Neural progenitor cell (in vitro differentiated cells): ENCODE measurements around the gene RAB36. TPM values are rescaled to one million over a fixed set of nuclear protein-coding genes. Genes with fewer than 3 reads are reported as not detected.

Experiments
- DNase-seq: peaks from one replicate; pipeline ENCODE4 v3.0.0-alpha.2; 2016; ENCODE audit warnings: low spot score
- H2AFZ ChIP-seq: fragments of 200-600 bp; sonication (generic); replicated peaks from 2 replicates; pipeline ENCODE4 v1.6.1; 2016; ENCODE audit warnings: antibody characterized with exemption
- H3F3A ChIP-seq: fragments of 200-600 bp; sonication (generic); 2 replicates; pipeline ENCODE4 v1.6.1; 2016; ENCODE audit warnings: antibody characterized with exemption, low read depth
- H3K27ac ChIP-seq: fragments of 200-600 bp; sonication (generic); 2 replicates; pipeline ENCODE4 v1.5.1; 2016; ENCODE audit warnings: mild to moderate bottlenecking
- H3K27me3 ChIP-seq: fragments of 200-600 bp; sonication (generic); 2 replicates; pipeline ENCODE4 v1.6.1; 2016; ENCODE audit warnings: mild to moderate bottlenecking, moderate library complexity
- H3K36me3 ChIP-seq: fragments of 200-600 bp; sonication (generic); 2 replicates; pipeline ENCODE4 v1.5.1; 2016
- H3K4me1 ChIP-seq: fragments of 200-600 bp; sonication (generic); 2 replicates; pipeline ENCODE4 v1.6.1; 2016; ENCODE audit warnings: mixed run types
- H3K4me2 ChIP-seq: fragments of 200-600 bp; sonication (generic); 2 replicates; pipeline ENCODE4 v1.6.1; 2016
- H3K4me3 ChIP-seq: fragments of 200-600 bp; sonication (generic); 2 replicates; pipeline ENCODE4 v1.5.1; 2016
- H3K79me2 ChIP-seq: fragments of 200-600 bp; sonication (generic); 2 replicates; pipeline ENCODE4 v1.6.1; 2016; ENCODE audit warnings: low read depth
- H3K9ac ChIP-seq: fragments of 200-600 bp; sonication (generic); 2 replicates; pipeline ENCODE4 v1.6.1; 2016
- H3K9me3 ChIP-seq: fragments of 200-600 bp; sonication (generic); 2 replicates; pipeline ENCODE4 v1.5.1; 2016; ENCODE audit warnings: low read depth
- H4K20me1 ChIP-seq: fragments of 200-600 bp; sonication (generic); 2 replicates; pipeline ENCODE4 v1.6.1; 2016; ENCODE audit warnings: low read depth
- H3K27ac Mint-ChIP-seq: 3 replicates; pipeline ENCODE4 v1.8.0; 2021; ENCODE audit warnings: mixed read lengths
- H3K27me3 Mint-ChIP-seq: 2 replicates; pipeline ENCODE4 v1.8.0; 2022; ENCODE audit warnings: low read depth, mild to moderate bottlenecking, inconsistent platforms, moderate library complexity, mixed read lengths; ENCODE audit not compliant: insufficient read depth
- H3K36me3 Mint-ChIP-seq: 3 replicates; pipeline ENCODE4 v1.8.0; 2021; ENCODE audit warnings: mixed read lengths
- H3K4me1 Mint-ChIP-seq: 3 replicates; pipeline ENCODE4 v1.8.0; 2021; ENCODE audit warnings: mixed read lengths
- H3K4me3 Mint-ChIP-seq: 3 replicates; pipeline ENCODE4 v1.8.0; 2021; ENCODE audit warnings: mild to moderate bottlenecking, moderate library complexity, mixed read lengths
- H3K9me3 Mint-ChIP-seq: 3 replicates; pipeline ENCODE4 v1.8.0; 2020; ENCODE audit warnings: mixed read lengths
- EZH2 ChIP-seq: fragments of 200-600 bp; sonication (generic); IDR thresholded peaks from 2 replicates; pipeline ENCODE4 v1.6.1; 2017; ENCODE audit warnings: antibody characterized with exemption, mild to moderate bottlenecking, moderate library complexity
- EZH2phosphoT487 ChIP-seq: fragments of 200-600 bp; sonication (generic); IDR thresholded peaks from 2 replicates; pipeline ENCODE4 v1.6.1; 2017; ENCODE audit warnings: antibody characterized with exemption
- small RNA-seq: library from RNA; depleted of rRNA; stranded (forward); fragments of <200 nt; gene quantifications from one replicate; pipeline ENCODE3, GENCODE V24; 2015
- total RNA-seq: library from RNA; depleted of rRNA; stranded (reverse); fragments of >200 nt; gene quantifications from 2 replicates; pipeline ENCODE4 v1.2.3, GENCODE V29; 2015; ENCODE audit warnings: low replicate concordance
- TF ChIP-seq, protein P1 (sequence below): fragments of 200-600 bp; sonication (generic); IDR thresholded peaks from 2 replicates; pipeline ENCODE4 v1.5.1; 2017; ENCODE audit warnings: antibody characterized with exemption, mild to moderate bottlenecking

The RAB36 gene
- total RNA-seq, 1 donor from 2014 or later = 2.9 TPM

DNA sequence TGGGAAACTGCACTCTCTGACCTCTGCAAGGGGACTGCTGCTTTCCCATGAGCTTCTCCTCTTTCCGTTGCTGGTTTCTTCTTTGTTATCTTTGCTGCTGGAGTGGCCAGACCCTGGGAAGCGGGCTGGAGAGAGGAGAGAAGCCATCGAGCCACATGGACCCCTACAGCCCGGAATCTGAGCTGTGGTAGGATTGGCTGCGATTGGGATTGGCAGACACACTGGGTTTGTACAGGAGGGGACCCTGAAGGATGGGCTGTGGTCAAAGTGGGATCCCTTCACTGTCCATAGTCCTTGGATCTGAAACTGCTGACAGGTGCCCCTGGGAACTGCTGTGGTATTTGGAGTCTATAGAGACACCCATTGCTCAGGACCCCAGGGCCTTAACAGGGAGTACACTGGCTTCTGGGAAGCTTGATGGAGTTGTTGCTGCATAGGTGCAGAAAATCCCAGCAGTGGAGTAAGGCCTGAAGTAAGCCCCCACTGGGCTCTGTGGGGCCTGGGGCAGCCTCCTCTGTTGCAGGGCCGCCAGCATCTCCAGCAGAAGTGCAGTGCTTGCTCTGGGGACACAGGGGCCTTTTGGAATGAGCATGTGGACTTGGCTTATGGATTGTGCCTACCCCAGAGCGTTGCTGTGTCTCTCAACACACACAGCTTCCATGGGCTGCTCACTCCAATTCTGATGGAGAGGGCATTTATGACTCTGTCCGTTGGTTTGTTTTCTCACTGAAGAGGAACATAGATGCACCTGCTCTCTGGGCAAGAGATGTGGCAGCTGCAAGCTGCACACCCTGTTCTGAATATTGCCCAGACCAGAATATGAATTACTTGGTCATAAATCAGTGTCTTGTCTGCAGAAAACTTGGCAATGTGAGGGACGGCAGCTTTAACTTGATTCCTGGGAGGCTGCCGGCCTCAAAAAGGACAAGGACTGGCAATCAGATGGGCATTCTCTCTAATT is 67.1 kb downstream of the RAB36 start:
- no peaks in the 10 kb centered on the region for H3K27me3 ChIP-seq
- H3K4me3 Mint-ChIP-seq = no peak overlapping the region
- H3K9me3 Mint-ChIP-seq = no peaks in the 10 kb centered on the region
- peaks cover 6% of the 10 kb centered on the region for H3K27me3 Mint-ChIP-seq
- peaks cover 10% of the 10 kb centered on the region for H3K4me1 ChIP-seq
- TF ChIP-seq EZH2phosphoT487 (no peak), EZH2 (no peak)
- TF ChIP-seq, protein P1, sequence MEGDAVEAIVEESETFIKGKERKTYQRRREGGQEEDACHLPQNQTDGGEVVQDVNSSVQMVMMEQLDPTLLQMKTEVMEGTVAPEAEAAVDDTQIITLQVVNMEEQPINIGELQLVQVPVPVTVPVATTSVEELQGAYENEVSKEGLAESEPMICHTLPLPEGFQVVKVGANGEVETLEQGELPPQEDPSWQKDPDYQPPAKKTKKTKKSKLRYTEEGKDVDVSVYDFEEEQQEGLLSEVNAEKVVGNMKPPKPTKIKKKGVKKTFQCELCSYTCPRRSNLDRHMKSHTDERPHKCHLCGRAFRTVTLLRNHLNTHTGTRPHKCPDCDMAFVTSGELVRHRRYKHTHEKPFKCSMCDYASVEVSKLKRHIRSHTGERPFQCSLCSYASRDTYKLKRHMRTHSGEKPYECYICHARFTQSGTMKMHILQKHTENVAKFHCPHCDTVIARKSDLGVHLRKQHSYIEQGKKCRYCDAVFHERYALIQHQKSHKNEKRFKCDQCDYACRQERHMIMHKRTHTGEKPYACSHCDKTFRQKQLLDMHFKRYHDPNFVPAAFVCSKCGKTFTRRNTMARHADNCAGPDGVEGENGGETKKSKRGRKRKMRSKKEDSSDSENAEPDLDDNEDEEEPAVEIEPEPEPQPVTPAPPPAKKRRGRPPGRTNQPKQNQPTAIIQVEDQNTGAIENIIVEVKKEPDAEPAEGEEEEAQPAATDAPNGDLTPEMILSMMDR = no peak
- H2AFZ ChIP-seq = no peak overlapping the region
- no peak overlapping the region for H3K9ac ChIP-seq
- H4K20me1 ChIP-seq = peaks cover 79% of the 10 kb centered on the region
- peaks cover 98% of the 10 kb centered on the region for H3K79me2 ChIP-seq
- peak overlapping the region; percentile 2 for H3K4me2 ChIP-seq
- DNase-seq = no peak
- H3K4me1 Mint-ChIP-seq = peaks cover 22% of the 10 kb centered on the region
- H3K36me3 Mint-ChIP-seq = peaks cover 8% of the 10 kb centered on the region
- no peaks in the 10 kb centered on the region for H3K36me3 ChIP-seq
- no peaks in the 10 kb centered on the region for H3K9me3 ChIP-seq
- H3F3A ChIP-seq = no peaks in the 10 kb centered on the region
- no peak overlapping the region for H3K27ac ChIP-seq
- peak overlapping the region; percentile 88 for H3K27ac Mint-ChIP-seq
- H3K4me3 ChIP-seq = no peak overlapping the region

DNA sequence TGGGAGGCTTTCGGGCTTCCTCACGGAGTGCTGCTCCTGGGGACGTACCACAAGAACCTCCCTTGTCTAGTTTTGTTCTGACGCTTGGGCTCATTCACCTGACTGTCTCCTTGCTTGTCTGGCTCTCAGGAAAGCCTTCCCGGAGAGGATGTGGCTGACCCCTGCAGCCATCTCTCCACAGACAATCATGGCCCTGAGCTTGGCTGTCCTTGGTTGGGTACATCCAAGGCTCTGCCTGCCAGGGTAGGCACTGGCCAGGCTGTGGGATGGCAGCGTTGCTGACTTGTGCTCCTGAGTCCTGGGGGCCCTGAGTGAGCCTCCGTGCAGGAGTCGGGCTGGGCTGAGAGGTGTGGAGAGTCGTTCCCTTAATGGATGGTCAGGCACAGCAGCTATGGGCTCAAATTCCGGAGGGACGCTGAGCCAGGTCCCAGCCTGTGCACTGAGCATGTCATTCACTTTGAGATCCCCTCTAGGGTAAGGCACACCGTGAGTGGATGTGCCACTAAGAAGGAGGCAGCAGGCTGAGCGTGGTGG is 67.8 kb downstream of the RAB36 start:
- Histone ChIP-seq H3K27ac (no peak overlapping the region), H3K79me2 (peaks cover 99% of the 10 kb centered on the region), H3K4me3 (no peak overlapping the region), H3K27me3 (no peaks in the 10 kb centered on the region), H3K4me2 (no peak overlapping the region), H3K9me3 (no peaks in the 10 kb centered on the region), H2AFZ (no peak overlapping the region), H3F3A (no peaks in the 10 kb centered on the region), H4K20me1 (peaks cover 79% of the 10 kb centered on the region), H3K4me1 (peaks cover 10% of the 10 kb centered on the region), H3K9ac (no peak overlapping the region), H3K36me3 (no peaks in the 10 kb centered on the region)
- Mint-ChIP-seq H3K27ac (no peak overlapping the region), H3K9me3 (no peaks in the 10 kb centered on the region), H3K27me3 (peaks cover 6% of the 10 kb centered on the region), H3K4me3 (no peak overlapping the region), H3K36me3 (peaks cover 6% of the 10 kb centered on the region), H3K4me1 (peaks cover 27% of the 10 kb centered on the region)
- TF ChIP-seq EZH2 (no peak), EZH2phosphoT487 (no peak)
- TF ChIP-seq, protein P1 = no peak
- DNase-seq = no peak

DNA sequence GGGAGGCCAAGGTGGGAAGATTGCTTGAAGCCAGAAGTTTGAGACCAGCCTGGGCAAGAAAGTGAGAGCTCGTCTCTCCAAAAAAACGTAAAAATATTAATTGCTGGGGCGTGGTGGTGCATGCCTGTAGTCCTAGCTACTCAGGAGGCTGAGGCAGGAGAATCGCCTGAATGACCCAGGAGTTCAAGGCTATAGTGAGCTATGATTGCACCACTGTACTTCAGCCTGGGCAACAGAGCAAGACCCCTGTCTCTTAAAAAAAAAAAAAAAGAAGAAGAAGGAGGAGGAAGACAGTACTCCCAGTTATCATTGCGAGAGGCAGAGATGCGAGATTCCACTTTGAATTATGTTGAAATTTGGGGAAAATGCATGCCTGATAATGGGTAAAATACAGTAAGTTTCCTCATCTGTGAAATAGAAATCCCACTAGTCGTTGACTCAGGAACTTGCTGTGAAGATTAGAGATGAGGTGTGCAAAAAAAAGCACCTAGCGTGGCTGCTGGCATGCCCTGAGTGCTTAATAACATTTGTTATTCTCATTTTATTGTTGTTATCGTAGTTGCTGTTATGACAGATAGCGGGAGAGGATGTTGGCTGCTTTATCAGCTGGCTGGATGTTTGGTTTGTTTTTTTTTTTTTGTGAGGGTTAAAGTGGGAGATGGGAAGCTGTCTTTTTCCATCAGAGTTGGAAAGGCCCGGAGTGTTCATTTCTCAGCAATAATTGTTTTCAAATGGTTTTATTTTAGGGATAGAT is 68.5 kb downstream of the RAB36 start:
- peaks cover 99% of the 10 kb centered on the region for H3K79me2 ChIP-seq
- Mint-ChIP-seq H3K4me3 (no peak overlapping the region), H3K4me1 (peaks cover 33% of the 10 kb centered on the region), H3K36me3 (peaks cover 5% of the 10 kb centered on the region), H3K9me3 (no peaks in the 10 kb centered on the region), H3K27me3 (peaks cover 6% of the 10 kb centered on the region), H3K27ac (no peak overlapping the region)
- H3K36me3 ChIP-seq = no peaks in the 10 kb centered on the region
- H4K20me1 ChIP-seq = peaks cover 79% of the 10 kb centered on the region
- no peak for DNase-seq
- no peak overlapping the region for H3K4me2 ChIP-seq
- no peak overlapping the region for H3K4me3 ChIP-seq
- H3K9me3 ChIP-seq = no peaks in the 10 kb centered on the region
- no peak overlapping the region for H3K9ac ChIP-seq
- H3K4me1 ChIP-seq = peaks cover 17% of the 10 kb centered on the region
- H3K27ac ChIP-seq = no peak overlapping the region
- H3K27me3 ChIP-seq = no peaks in the 10 kb centered on the region
- H3F3A ChIP-seq = peaks cover 6% of the 10 kb centered on the region
- H2AFZ ChIP-seq = no peak overlapping the region
- TF ChIP-seq EZH2 (no peak), EZH2phosphoT487 (no peak)
- TF ChIP-seq, protein P1 = no peak

Small RNA genes lying within 50 kb of the gene (small RNA-seq; reads per million reads assigned to genes)
- gene BCRP8 = not detected
- not detected for gene RF00017
- gene RF00066 = not detected

Other genes starting within 250 kb of the RAB36 start
- 16.5 and 31.3 TPM in 2 replicates for gene GNAZ, start 75.0 kb upstream of the RAB36 start, total RNA-seq
- 0.43 and 2.0 TPM in 2 replicates for gene RSPH14, start 3.5 kb upstream of the RAB36 start, total RNA-seq
- gene BCR, start 35.0 kb downstream of the RAB36 start, total RNA-seq = 35.5 and 36.0 TPM in 2 replicates